ENCODE results near the gene SOCS3.
A peak's percentile ranks its signal among the peaks of the same experiment; 100 is the strongest.

The SOCS3 gene

GRCh38 chr17:78359997-78360370, at the start of gene SOCS3:
Gene SOCS3 (minus strand): TSS chr17:78360077. CDS start chr17:78359095, 982 bp downstream.
- Histone ChIP-seq H3K9me3 (ENCODE audit: control insufficient read depth, insufficient read depth, low read length) (no peaks in the 10 kb centered on the region), H3K36me3 (ENCODE audit: control insufficient read depth, insufficient read depth, low read length) (peaks cover 12% of the 10 kb centered on the region), H3K27me3 (ENCODE audit: control insufficient read depth, insufficient read depth, low read length) (no peaks in the 10 kb centered on the region; the same call in 1 of the 2 replicates), H3K27ac (ENCODE audit: low read length) (no peak within 1 kb of the TSS), H3K4me1 (ENCODE audit: control insufficient read depth, insufficient read depth, low read length) (peaks cover 20% of the 10 kb centered on the region), H3K4me3 (ENCODE audit: low read length) (peak within 1 kb of the TSS; percentile 87)
- DNase-seq (ENCODE audit: low read depth, low spot score), result no peak
- no CpG with 5 or more reads among the region's 59 CpGs for WGBS (ENCODE audit: insufficient coverage, insufficient read length)

GRCh38 chr17:78409191-78409928, 49.5 kb upstream of the SOCS3 start:
- Histone ChIP-seq H3K36me3 (ENCODE audit: control insufficient read depth, insufficient read depth, low read length) (peaks cover 22% of the 10 kb centered on the region), H3K4me1 (ENCODE audit: control insufficient read depth, insufficient read depth, low read length) (no peaks in the 10 kb centered on the region; the same call in 1 of the 2 replicates), H3K27me3 (ENCODE audit: control insufficient read depth, insufficient read depth, low read length) (no peaks in the 10 kb centered on the region), H3K27ac (ENCODE audit: low read length) (no peak overlapping the region), H3K4me3 (ENCODE audit: low read length) (no peak overlapping the region), H3K9me3 (ENCODE audit: control insufficient read depth, insufficient read depth, low read length) (no peaks in the 10 kb centered on the region)
- no CpG with 5 or more reads among the region's 12 CpGs for WGBS (ENCODE audit: insufficient coverage, insufficient read length)
- DNase-seq (ENCODE audit: low read depth, low spot score), result no peak

GRCh38 chr17:78408476-78409050, 48.7 kb upstream of the SOCS3 start:
- Histone ChIP-seq H3K27me3 (ENCODE audit: control insufficient read depth, insufficient read depth, low read length) (no peaks in the 10 kb centered on the region), H3K4me1 (ENCODE audit: control insufficient read depth, insufficient read depth, low read length) (no peaks in the 10 kb centered on the region; the same call in 1 of the 2 replicates), H3K27ac (ENCODE audit: low read length) (no peak overlapping the region), H3K4me3 (ENCODE audit: low read length) (no peak overlapping the region), H3K36me3 (ENCODE audit: control insufficient read depth, insufficient read depth, low read length) (peaks cover 27% of the 10 kb centered on the region), H3K9me3 (ENCODE audit: control insufficient read depth, insufficient read depth, low read length) (no peaks in the 10 kb centered on the region)
- no CpG with 5 or more reads among the region's 23 CpGs for WGBS (ENCODE audit: insufficient coverage, insufficient read length)
- no peak for DNase-seq (ENCODE audit: low read depth, low spot score)

GRCh38 chr17:78407387-78408000, 47.6 kb upstream of the SOCS3 start:
- no peak for DNase-seq (ENCODE audit: low read depth, low spot score)
- H3K9me3 ChIP-seq (ENCODE audit: control insufficient read depth, insufficient read depth, low read length), result no peaks in the 10 kb centered on the region
- WGBS (ENCODE audit: insufficient coverage, insufficient read length), result no CpG with 5 or more reads among the region's 7 CpGs
- peaks cover 24% of the 10 kb centered on the region for H3K36me3 ChIP-seq (ENCODE audit: control insufficient read depth, insufficient read depth, low read length)
- H3K27ac ChIP-seq (ENCODE audit: low read length), result no peak overlapping the region
- no peaks in the 10 kb centered on the region; the same call in 1 of the 2 replicates for H3K4me1 ChIP-seq (ENCODE audit: control insufficient read depth, insufficient read depth, low read length)
- H3K27me3 ChIP-seq (ENCODE audit: control insufficient read depth, insufficient read depth, low read length), result no peaks in the 10 kb centered on the region
- no peak overlapping the region for H3K4me3 ChIP-seq (ENCODE audit: low read length)

- Histone ChIP-seq H3K36me3 (ENCODE audit: control insufficient read depth, insufficient read depth, low read length) (peaks cover 23% of the 10 kb centered on the region), H3K9me3 (ENCODE audit: control insufficient read depth, insufficient read depth, low read length) (no peaks in the 10 kb centered on the region), H3K4me1 (ENCODE audit: control insufficient read depth, insufficient read depth, low read length) (no peaks in the 10 kb centered on the region; the same call in 1 of the 2 replicates), H3K27ac (ENCODE audit: low read length) (no peak overlapping the region), H3K4me3 (ENCODE audit: low read length) (no peak overlapping the region), H3K27me3 (ENCODE audit: control insufficient read depth, insufficient read depth, low read length) (no peaks in the 10 kb centered on the region)
- no CpG with 5 or more reads among the region's 8 CpGs for WGBS (ENCODE audit: insufficient coverage, insufficient read length)
- no peak for DNase-seq (ENCODE audit: low read depth, low spot score)
These were observed 47.0 kb upstream of the SOCS3 start for GRCh38 chr17:78406920-78407319.

GRCh38 chr17:78406396-78406795, 46.5 kb upstream of the SOCS3 start:
- Histone ChIP-seq H3K36me3 (ENCODE audit: control insufficient read depth, insufficient read depth, low read length) (peaks cover 27% of the 10 kb centered on the region), H3K9me3 (ENCODE audit: control insufficient read depth, insufficient read depth, low read length) (no peaks in the 10 kb centered on the region), H3K4me1 (ENCODE audit: control insufficient read depth, insufficient read depth, low read length) (no peaks in the 10 kb centered on the region; the same call in 1 of the 2 replicates), H3K4me3 (ENCODE audit: low read length) (no peak overlapping the region), H3K27ac (ENCODE audit: low read length) (no peak overlapping the region), H3K27me3 (ENCODE audit: control insufficient read depth, insufficient read depth, low read length) (no peaks in the 10 kb centered on the region)
- no peak for DNase-seq (ENCODE audit: low read depth, low spot score)
- no CpG with 5 or more reads among the region's 6 CpGs for WGBS (ENCODE audit: insufficient coverage, insufficient read length)

- H3K4me3 ChIP-seq (ENCODE audit: low read length), result no peak overlapping the region
- WGBS (ENCODE audit: insufficient coverage, insufficient read length), result no CpG with 5 or more reads among the region's 14 CpGs
- no peaks in the 10 kb centered on the region for H3K27me3 ChIP-seq (ENCODE audit: control insufficient read depth, insufficient read depth, low read length)
- no peak overlapping the region for H3K27ac ChIP-seq (ENCODE audit: low read length)
- peaks cover 44% of the 10 kb centered on the region for H3K36me3 ChIP-seq (ENCODE audit: control insufficient read depth, insufficient read depth, low read length)
- no peaks in the 10 kb centered on the region; the same call in 1 of the 2 replicates for H3K4me1 ChIP-seq (ENCODE audit: control insufficient read depth, insufficient read depth, low read length)
- H3K9me3 ChIP-seq (ENCODE audit: control insufficient read depth, insufficient read depth, low read length), result no peaks in the 10 kb centered on the region
- no peak for DNase-seq (ENCODE audit: low read depth, low spot score)
These were observed 43.9 kb upstream of the SOCS3 start for GRCh38 chr17:78403822-78404221.

GRCh38 chr17:78401891-78402290, 42.0 kb upstream of the SOCS3 start:
- H3K27ac ChIP-seq (ENCODE audit: low read length), result no peak overlapping the region
- no peaks in the 10 kb centered on the region; the same call in 1 of the 2 replicates for H3K4me1 ChIP-seq (ENCODE audit: control insufficient read depth, insufficient read depth, low read length)
- no CpG with 5 or more reads among the region's 8 CpGs for WGBS (ENCODE audit: insufficient coverage, insufficient read length)

GRCh38 chr17:78401246-78401645, 41.4 kb upstream of the SOCS3 start:
- H3K27me3 ChIP-seq (ENCODE audit: control insufficient read depth, insufficient read depth, low read length), result no peaks in the 10 kb centered on the region
- no peak overlapping the region for H3K4me3 ChIP-seq (ENCODE audit: low read length)
- no CpG with 5 or more reads among the region's 6 CpGs for WGBS (ENCODE audit: insufficient coverage, insufficient read length)
- no peak for DNase-seq (ENCODE audit: low read depth, low spot score)
- peaks cover 50% of the 10 kb centered on the region for H3K36me3 ChIP-seq (ENCODE audit: control insufficient read depth, insufficient read depth, low read length)
- H3K27ac ChIP-seq (ENCODE audit: low read length), result no peak overlapping the region
- no peaks in the 10 kb centered on the region for H3K9me3 ChIP-seq (ENCODE audit: control insufficient read depth, insufficient read depth, low read length)
- no peaks in the 10 kb centered on the region; the same call in 1 of the 2 replicates for H3K4me1 ChIP-seq (ENCODE audit: control insufficient read depth, insufficient read depth, low read length)

More at GRCh38 chr17:78401891-78402290, 42.0 kb upstream of the SOCS3 start:
- Histone ChIP-seq H3K9me3 (ENCODE audit: control insufficient read depth, insufficient read depth, low read length) (no peaks in the 10 kb centered on the region), H3K4me3 (ENCODE audit: low read length) (no peak overlapping the region), H3K27me3 (ENCODE audit: control insufficient read depth, insufficient read depth, low read length) (no peaks in the 10 kb centered on the region), H3K36me3 (ENCODE audit: control insufficient read depth, insufficient read depth, low read length) (peaks cover 52% of the 10 kb centered on the region)
- DNase-seq (ENCODE audit: low read depth, low spot score), result no peak

GRCh38 chr17:78400581-78401240, 40.8 kb upstream of the SOCS3 start:
- WGBS (ENCODE audit: insufficient coverage, insufficient read length), result no CpG with 5 or more reads among the region's 17 CpGs
- Histone ChIP-seq H3K36me3 (ENCODE audit: control insufficient read depth, insufficient read depth, low read length) (peaks cover 52% of the 10 kb centered on the region), H3K27ac (ENCODE audit: low read length) (no peak overlapping the region)

More at GRCh38 chr17:78400581-78401240, 40.8 kb upstream of the SOCS3 start:
- H3K4me1 ChIP-seq (ENCODE audit: control insufficient read depth, insufficient read depth, low read length), result no peaks in the 10 kb centered on the region; the same call in 1 of the 2 replicates
- H3K27me3 ChIP-seq (ENCODE audit: control insufficient read depth, insufficient read depth, low read length), result no peaks in the 10 kb centered on the region
- no peaks in the 10 kb centered on the region for H3K9me3 ChIP-seq (ENCODE audit: control insufficient read depth, insufficient read depth, low read length)
- no peak for DNase-seq (ENCODE audit: low read depth, low spot score)
- H3K4me3 ChIP-seq (ENCODE audit: low read length), result no peak overlapping the region

Data from iPS DF 6.9 (cell line).